Brain microvascular endothelial cell (primary cell): ENCODE measurements around the gene DBH.

ENCODE experiments used
- DNase-seq: peaks from one replicate; pipeline ENCODE4 v3.0.0-alpha.2; 2020
- H3K27ac ChIP-seq: fragments of 250-450 bp; sonication (Bioruptor Pico); 2 replicates; pipeline ENCODE4 v1.5.1; 2020; ENCODE audit warnings: mild to moderate bottlenecking, moderate library complexity
- H3K27me3 ChIP-seq: fragments of 250-450 bp; sonication (Bioruptor Pico); replicated peaks from 2 replicates; pipeline ENCODE4 v1.5.1; 2020; ENCODE audit warnings: mild to moderate bottlenecking
- H3K36me3 ChIP-seq: fragments of 250-450 bp; sonication (Bioruptor Pico); replicated peaks from 2 replicates; pipeline ENCODE4 v1.5.1; 2020; ENCODE audit warnings: mild to moderate bottlenecking
- H3K4me3 ChIP-seq: 2 replicates; pipeline ENCODE4 v1.5.1; 2011; ENCODE audit warnings: low read depth, mild to moderate bottlenecking, control low read depth, low read length, moderate library complexity
- in situ Hi-C: cut with HindIII; loops from 2 replicates; pipeline ENCODE4 v1.10.0; 2017; ENCODE audit warnings: low sequenced_read_pairs, low pct_ligation_motif_present
- TF ChIP-seq, protein P1 (sequence below): IDR thresholded peaks from 2 replicates; pipeline ENCODE4 v1.5.1; 2011; ENCODE audit warnings: low read depth, mild to moderate bottlenecking, moderate library complexity, low read length, control low read depth, inconsistent platforms; ENCODE audit errors: missing control alignments

The DBH gene

DNA sequence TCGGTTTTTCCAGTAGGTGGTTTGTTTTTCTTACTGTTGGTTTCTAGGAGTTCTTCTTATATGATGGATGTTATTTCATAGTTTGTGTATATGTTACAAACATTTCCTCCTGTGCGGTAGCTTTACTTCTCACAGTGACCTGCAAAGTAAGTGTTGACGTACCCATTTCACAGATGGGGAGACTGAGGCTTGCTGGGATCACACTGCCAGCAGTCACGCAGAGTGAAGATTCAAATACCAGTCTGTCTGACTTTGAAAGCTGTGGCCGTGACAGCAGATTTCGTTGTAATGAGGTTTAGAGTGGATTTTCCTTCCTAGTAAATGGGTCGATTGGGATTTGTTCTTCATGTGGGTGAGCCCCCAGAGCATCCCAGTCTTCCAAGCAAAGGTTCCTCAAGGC is 13.0 kb downstream of the DBH start:
- TF ChIP-seq, protein P1, sequence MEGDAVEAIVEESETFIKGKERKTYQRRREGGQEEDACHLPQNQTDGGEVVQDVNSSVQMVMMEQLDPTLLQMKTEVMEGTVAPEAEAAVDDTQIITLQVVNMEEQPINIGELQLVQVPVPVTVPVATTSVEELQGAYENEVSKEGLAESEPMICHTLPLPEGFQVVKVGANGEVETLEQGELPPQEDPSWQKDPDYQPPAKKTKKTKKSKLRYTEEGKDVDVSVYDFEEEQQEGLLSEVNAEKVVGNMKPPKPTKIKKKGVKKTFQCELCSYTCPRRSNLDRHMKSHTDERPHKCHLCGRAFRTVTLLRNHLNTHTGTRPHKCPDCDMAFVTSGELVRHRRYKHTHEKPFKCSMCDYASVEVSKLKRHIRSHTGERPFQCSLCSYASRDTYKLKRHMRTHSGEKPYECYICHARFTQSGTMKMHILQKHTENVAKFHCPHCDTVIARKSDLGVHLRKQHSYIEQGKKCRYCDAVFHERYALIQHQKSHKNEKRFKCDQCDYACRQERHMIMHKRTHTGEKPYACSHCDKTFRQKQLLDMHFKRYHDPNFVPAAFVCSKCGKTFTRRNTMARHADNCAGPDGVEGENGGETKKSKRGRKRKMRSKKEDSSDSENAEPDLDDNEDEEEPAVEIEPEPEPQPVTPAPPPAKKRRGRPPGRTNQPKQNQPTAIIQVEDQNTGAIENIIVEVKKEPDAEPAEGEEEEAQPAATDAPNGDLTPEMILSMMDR, result no peak
- no peaks in the 10 kb centered on the region for H3K36me3 ChIP-seq
- no peak overlapping the region for H3K4me3 ChIP-seq
- DNase-seq, result no peak
- in situ Hi-C loops, result no loop called here
- H3K27ac ChIP-seq, result no peak overlapping the region
- H3K27me3 ChIP-seq, result no peaks in the 10 kb centered on the region

- H3K27me3 ChIP-seq, result no peaks in the 10 kb centered on the region
- H3K27ac ChIP-seq, result no peak overlapping the region
- no peak overlapping the region for H3K4me3 ChIP-seq
- TF ChIP-seq, protein P1, result no peak
- in situ Hi-C loops, result no loop called here
- no peak for DNase-seq
- no peaks in the 10 kb centered on the region for H3K36me3 ChIP-seq
Observed at GRCh38 chr9:133650026-133650425, 13.9 kb downstream of the DBH start.

GRCh38 chr9:133653638-133654037 is 17.5 kb downstream of the DBH start:
- Histone ChIP-seq H3K36me3 (no peaks in the 10 kb centered on the region), H3K27ac (no peak overlapping the region), H3K4me3 (no peak overlapping the region), H3K27me3 (no peaks in the 10 kb centered on the region)
- no peak for DNase-seq
- in situ Hi-C loops, result no loop called here
- TF ChIP-seq, protein P1, result no peak

GRCh38 chr9:133654736-133655657 is 18.8 kb downstream of the DBH start:
- no peak for DNase-seq
- in situ Hi-C loops, result no loop called here
- Histone ChIP-seq H3K4me3 (no peak overlapping the region), H3K27me3 (no peaks in the 10 kb centered on the region), H3K27ac (no peak overlapping the region), H3K36me3 (no peaks in the 10 kb centered on the region)
- TF ChIP-seq, protein P1, result no peak

DNA sequence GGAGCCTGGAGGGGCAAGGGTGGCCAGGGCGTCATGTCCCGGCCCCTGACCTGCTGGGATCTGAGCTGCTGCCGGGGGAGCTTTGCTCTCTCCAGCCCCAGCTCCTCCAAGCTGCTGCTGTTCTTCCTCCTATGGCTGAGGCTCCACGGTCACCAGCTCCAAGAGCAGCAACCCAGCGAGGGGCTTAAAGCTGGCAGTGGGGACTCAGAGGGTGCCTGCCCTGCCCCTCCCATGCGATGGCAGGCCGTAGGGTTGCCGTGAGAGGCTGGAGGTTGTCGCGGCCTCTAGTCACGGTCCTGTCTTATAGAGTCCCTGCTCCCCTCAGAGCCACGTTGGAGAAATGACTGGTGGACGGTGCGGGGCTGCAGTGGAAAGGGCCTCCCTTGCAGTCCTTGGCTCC is 19.5 kb downstream of the DBH start:
- in situ Hi-C loops, result no loop called here
- TF ChIP-seq, protein P1, result no peak
- H3K27me3 ChIP-seq, result no peaks in the 10 kb centered on the region
- no peak overlapping the region for H3K4me3 ChIP-seq
- no peak for DNase-seq
- no peak overlapping the region for H3K27ac ChIP-seq
- no peaks in the 10 kb centered on the region for H3K36me3 ChIP-seq
